GM21515 (cell line): ENCODE results near the gene MDFIC2.
"Not testable (repeated sequence)": the region's sequence is repeated elsewhere in the genome, so short reads cannot be mapped to it uniquely, and the experiment has no call there.

Experiments used
- ATAC-seq: cut with Tn5 transposase; IDR thresholded peaks from one replicate; pipeline ENCODE4 v1.9.1; 2021; ENCODE audit not compliant: unreplicated experiment

Gene MDFIC2

GRCh38 chr3:70261283-70261682, 51.2 kb downstream of the MDFIC2 start:
- ATAC-seq = no peak

- ATAC-seq = no peak
Observed at GRCh38 chr3:70256566-70256965, 55.9 kb downstream of the MDFIC2 start.

GRCh38 chr3:70250492-70250891, 61.9 kb downstream of the MDFIC2 start:
- ATAC-seq = no peak

GRCh38 chr3:70249509-70250160, 62.8 kb downstream of the MDFIC2 start:
- ATAC-seq = no peak

GRCh38 chr3:70248856-70249255, 63.6 kb downstream of the MDFIC2 start:
- no peak for ATAC-seq

GRCh38 chr3:70247955-70248354, 64.5 kb downstream of the MDFIC2 start:
- ATAC-seq = no peak

- ATAC-seq = no peak
Observed at GRCh38 chr3:70245746-70246525, 66.5 kb downstream of the MDFIC2 start.

GRCh38 chr3:70244422-70244821, 68.0 kb downstream of the MDFIC2 start:
- ATAC-seq = no peak

- no peak for ATAC-seq
Observed at GRCh38 chr3:70242297-70242882, 70.0 kb downstream of the MDFIC2 start.

GRCh38 chr3:70233812-70234211, 78.6 kb downstream of the MDFIC2 start:
- no peak for ATAC-seq

- ATAC-seq = no peak
Observed at GRCh38 chr3:70233112-70233511, 79.3 kb downstream of the MDFIC2 start.

- ATAC-seq = no peak
Observed at GRCh38 chr3:70231266-70231701, 81.2 kb downstream of the MDFIC2 start.

- ATAC-seq = no peak
Observed at GRCh38 chr3:70227437-70227836, 85.0 kb downstream of the MDFIC2 start.

- no peak for ATAC-seq
Observed at GRCh38 chr3:70225146-70225545, 87.3 kb downstream of the MDFIC2 start.

- ATAC-seq = no peak
Observed at GRCh38 chr3:70224337-70224736, 88.1 kb downstream of the MDFIC2 start.

- ATAC-seq = no peak
Observed at GRCh38 chr3:70218471-70218870, 94.0 kb downstream of the MDFIC2 start.

- not testable (repeated sequence) for ATAC-seq
Observed at GRCh38 chr3:70211274-70211673, 101.2 kb downstream of the MDFIC2 start.

- no peak for ATAC-seq
Observed at GRCh38 chr3:70201975-70202374, 110.5 kb downstream of the MDFIC2 start.

GRCh38 chr3:70189884-70190473, 122.5 kb downstream of the MDFIC2 start:
- no peak for ATAC-seq

- ATAC-seq = no peak
Observed at GRCh38 chr3:70186221-70186620, 126.2 kb downstream of the MDFIC2 start.

- no peak for ATAC-seq
Observed at GRCh38 chr3:70185661-70186060, 126.8 kb downstream of the MDFIC2 start.
